Measurements from ENCODE around the gene DOCK8.
"Not testable (repeated sequence)": the region's sequence is repeated elsewhere in the genome, so short reads cannot be mapped to it uniquely, and the experiment has no call there.

The DOCK8 gene

GRCh38 chr9:217950-218349 lies 3.3 kb downstream of the DOCK8 start:
- H3K4me1 Mint-ChIP-seq, result peaks cover 25 to 43% of the 10 kb centered on the region in 2 donors

GRCh38 chr9:219036-219435 lies 4.4 kb downstream of the DOCK8 start:
- peaks cover 28 to 46% of the 10 kb centered on the region in 2 donors for H3K4me1 Mint-ChIP-seq
- not testable (repeated sequence) for DNase-seq; H3K9me3 Mint-ChIP-seq; H3K4me3 Mint-ChIP-seq; ATAC-seq (replicated peaks); H3K27me3 Mint-ChIP-seq; H3K27ac Mint-ChIP-seq; H3K36me3 Mint-ChIP-seq

More at GRCh38 chr9:217950-218349, 3.3 kb downstream of the DOCK8 start:
- Mint-ChIP-seq H3K27ac (no peak overlapping the region), H3K36me3 (peaks cover 0 to 3% of the 10 kb centered on the region in 2 donors), H3K4me3 (no peak overlapping the region), H3K9me3 (no peaks in the 10 kb centered on the region), H3K27me3 (no peaks in the 10 kb centered on the region)
- no peak for DNase-seq
- no peak for ATAC-seq (replicated peaks)

GRCh38 chr9:219670-220365 lies 5.2 kb downstream of the DOCK8 start:
- Mint-ChIP-seq H3K27ac (no peak overlapping the region), H3K36me3 (peaks cover 0 to 3% of the 10 kb centered on the region in 2 donors), H3K4me1 (peaks cover 33 to 46% of the 10 kb centered on the region in 2 donors), H3K9me3 (no peaks in the 10 kb centered on the region), H3K4me3 (no peak overlapping the region), H3K27me3 (no peaks in the 10 kb centered on the region)
- ATAC-seq (replicated peaks), result no peak
- no peak for DNase-seq

GRCh38 chr9:221989-222776 lies 7.5 kb downstream of the DOCK8 start:
- no peak for DNase-seq
- H3K27me3 Mint-ChIP-seq, result no peaks in the 10 kb centered on the region
- peak overlapping the region; percentile 31 for H3K27ac Mint-ChIP-seq
- H3K4me3 Mint-ChIP-seq, result peak overlapping the region; percentile 54 to 55
- peak in 1 of 2 donors; percentile 10 for ATAC-seq (replicated peaks)
- peaks cover 21 to 31% of the 10 kb centered on the region in 2 donors for H3K4me1 Mint-ChIP-seq
- no peaks in the 10 kb centered on the region for H3K9me3 Mint-ChIP-seq
- H3K36me3 Mint-ChIP-seq, result peaks cover 0 to 1% of the 10 kb centered on the region in 2 donors

- H3K27ac Mint-ChIP-seq, result peak overlapping the region; percentile 31
- H3K36me3 Mint-ChIP-seq, result peaks cover 0 to 7% of the 10 kb centered on the region in 2 donors
- H3K4me3 Mint-ChIP-seq, result peak overlapping the region; percentile 54 to 55
- H3K27me3 Mint-ChIP-seq, result no peaks in the 10 kb centered on the region
- no peak for DNase-seq
- no peak for ATAC-seq (replicated peaks)
- peaks cover 24 to 26% of the 10 kb centered on the region in 2 donors for H3K4me1 Mint-ChIP-seq
- no peaks in the 10 kb centered on the region for H3K9me3 Mint-ChIP-seq
Observed at GRCh38 chr9:223152-223551, 8.5 kb downstream of the DOCK8 start.

GRCh38 chr9:224026-224425 lies 9.4 kb downstream of the DOCK8 start:
- DNase-seq (no peak), ATAC-seq (replicated peaks) (peak in 1 of 2 donors; percentile 3)
- H3K27me3 Mint-ChIP-seq, result no peaks in the 10 kb centered on the region
- H3K36me3 Mint-ChIP-seq, result peaks cover 0 to 8% of the 10 kb centered on the region in 2 donors
- H3K9me3 Mint-ChIP-seq, result no peaks in the 10 kb centered on the region
- H3K4me3 Mint-ChIP-seq, result peak overlapping the region in 1 of 2 donors; percentile 68
- no peak overlapping the region for H3K27ac Mint-ChIP-seq
- peaks cover 24 to 26% of the 10 kb centered on the region in 2 donors for H3K4me1 Mint-ChIP-seq

GRCh38 chr9:224582-225520 lies 10.2 kb downstream of the DOCK8 start:
- Mint-ChIP-seq H3K4me1 (peaks cover 21 to 25% of the 10 kb centered on the region in 2 donors), H3K36me3 (peaks cover 0 to 10% of the 10 kb centered on the region in 2 donors), H3K4me3 (peak overlapping the region in 1 of 2 donors; percentile 68), H3K27ac (no peak overlapping the region), H3K27me3 (no peaks in the 10 kb centered on the region), H3K9me3 (no peaks in the 10 kb centered on the region)
- DNase-seq, result no peak
- ATAC-seq (replicated peaks), result peak; percentile 84 to 87

- H3K27ac Mint-ChIP-seq, result peak overlapping the region; percentile 11
- H3K4me3 Mint-ChIP-seq, result no peak overlapping the region
- ATAC-seq (replicated peaks), result no peak
- H3K36me3 Mint-ChIP-seq, result peaks cover 0 to 10% of the 10 kb centered on the region in 2 donors
- no peaks in the 10 kb centered on the region for H3K27me3 Mint-ChIP-seq
- no peak for DNase-seq
- no peaks in the 10 kb centered on the region for H3K9me3 Mint-ChIP-seq
- peaks cover 4 to 16% of the 10 kb centered on the region in 2 donors for H3K4me1 Mint-ChIP-seq
Observed at GRCh38 chr9:227860-228259, 13.2 kb downstream of the DOCK8 start.

- no peak for DNase-seq
- no peak overlapping the region for H3K27ac Mint-ChIP-seq
- peaks cover 0 to 12% of the 10 kb centered on the region in 2 donors for H3K36me3 Mint-ChIP-seq
- H3K4me1 Mint-ChIP-seq, result peaks cover 0 to 12% of the 10 kb centered on the region in 2 donors
- no peak for ATAC-seq (replicated peaks)
- H3K4me3 Mint-ChIP-seq, result no peak overlapping the region
- H3K9me3 Mint-ChIP-seq, result peaks cover 0 to under 1% of the 10 kb centered on the region in 2 donors
- H3K27me3 Mint-ChIP-seq, result no peaks in the 10 kb centered on the region
Observed at GRCh38 chr9:228929-229695, 14.4 kb downstream of the DOCK8 start.

GRCh38 chr9:231625-232024 lies 17.0 kb downstream of the DOCK8 start:
- peaks cover 7 to 26% of the 10 kb centered on the region in 2 donors for H3K36me3 Mint-ChIP-seq
- DNase-seq; H3K4me3 Mint-ChIP-seq; H3K27me3 Mint-ChIP-seq; H3K9me3 Mint-ChIP-seq; H3K27ac Mint-ChIP-seq; H3K4me1 Mint-ChIP-seq; ATAC-seq (replicated peaks): not testable (repeated sequence)

GRCh38 chr9:233708-234107 lies 19.0 kb downstream of the DOCK8 start:
- not testable (repeated sequence) for H3K9me3 Mint-ChIP-seq; DNase-seq; H3K27ac Mint-ChIP-seq; H3K27me3 Mint-ChIP-seq; ATAC-seq (replicated peaks); H3K4me3 Mint-ChIP-seq
- Mint-ChIP-seq H3K4me1 (peaks cover 7 to 13% of the 10 kb centered on the region in 2 donors), H3K36me3 (peaks cover 14 to 25% of the 10 kb centered on the region in 2 donors)

GRCh38 chr9:237141-237857 lies 22.6 kb downstream of the DOCK8 start:
- Mint-ChIP-seq H3K36me3 (peaks cover 17 to 26% of the 10 kb centered on the region in 2 donors), H3K27me3 (no peaks in the 10 kb centered on the region), H3K27ac (peak overlapping the region; percentile 65), H3K4me1 (peaks cover 5 to 23% of the 10 kb centered on the region in 2 donors), H3K4me3 (no peak overlapping the region), H3K9me3 (peaks cover 6 to 7% of the 10 kb centered on the region in 2 donors)
- DNase-seq (no peak), ATAC-seq (replicated peaks) (no peak)

GRCh38 chr9:237858-238345 lies 23.2 kb downstream of the DOCK8 start:
- Mint-ChIP-seq H3K4me3 (no peak overlapping the region), H3K4me1 (peaks cover 7 to 29% of the 10 kb centered on the region in 2 donors), H3K36me3 (peaks cover 17 to 26% of the 10 kb centered on the region in 2 donors), H3K9me3 (peaks cover 6 to 7% of the 10 kb centered on the region in 2 donors), H3K27ac (no peak overlapping the region), H3K27me3 (no peaks in the 10 kb centered on the region)
- ATAC-seq (replicated peaks), result no peak
- DNase-seq, result no peak

All from stimulated activated naive B cell treated with anti-CD40 and anti-IgM and Interleukin-4, amounts not matched to agents 10 μg/mL and 1 μg/mL and 100 μg/mL, for 72 hours (primary cell).